GM18526 (cell line): ENCODE data around the gene FAM120B.

ENCODE experiments used
- POLR2A ChIP-seq: IDR thresholded peaks from 3 replicates; pipeline ENCODE4 v1.6.1; 2011; ENCODE audit not compliant: insufficient read length; ENCODE audit errors: extremely low read depth

Gene FAM120B

GRCh38 chr6:170444056-170444591 lies 137.6 kb downstream of the FAM120B start:
- TF ChIP-seq POLR2A = no peak

- TF ChIP-seq POLR2A = no peak
Measured at GRCh38 chr6:170444811-170445211, 138.3 kb downstream of the FAM120B start.

- TF ChIP-seq POLR2A = no peak
Measured at GRCh38 chr6:170445487-170445886, 138.9 kb downstream of the FAM120B start.

- no peak for TF ChIP-seq POLR2A
Measured at GRCh38 chr6:170445971-170446370, 139.4 kb downstream of the FAM120B start.

- TF ChIP-seq POLR2A = no peak
Measured at GRCh38 chr6:170446841-170447560, 140.4 kb downstream of the FAM120B start.

- no peak for TF ChIP-seq POLR2A
Measured at GRCh38 chr6:170447561-170447930, 141.0 kb downstream of the FAM120B start.

GRCh38 chr6:170448317-170448716 lies 141.8 kb downstream of the FAM120B start:
- TF ChIP-seq POLR2A = no peak

GRCh38 chr6:170448751-170449630 lies 142.4 kb downstream of the FAM120B start:
- TF ChIP-seq POLR2A = no peak

GRCh38 chr6:170449835-170450753 lies 143.5 kb downstream of the FAM120B start:
- no peak for TF ChIP-seq POLR2A

- TF ChIP-seq POLR2A = no peak
Measured at GRCh38 chr6:170450916-170451761, 144.6 kb downstream of the FAM120B start.

GRCh38 chr6:170451762-170452651 lies 145.4 kb downstream of the FAM120B start:
- TF ChIP-seq POLR2A = no peak

GRCh38 chr6:170452767-170453545 lies 146.4 kb downstream of the FAM120B start:
- no peak for TF ChIP-seq POLR2A

GRCh38 chr6:170453586-170454511 lies 147.3 kb downstream of the FAM120B start:
- TF ChIP-seq POLR2A = no peak
